Right renal cortex interstitium (tissue), 3 donors: ENCODE measurements around the gene COL6A6. TPM values are rescaled to one million over a fixed set of nuclear protein-coding genes. Genes with fewer than 3 reads are reported as not detected.

Experiments used
- DNase-seq, 3 donors: peaks; one replicate each; pipeline ENCODE4 v3.0.0-alpha.2; 2013; ENCODE audit warnings: low read depth in 3 of 3, low spot score in 2 of 3
- polyA plus RNA-seq, 3 donors: library from polyadenylated mRNA; unstranded; fragments of 120-200 nt; gene quantifications; one replicate each; pipeline ENCODE4 v1.2.1, GENCODE V29; 2013; ENCODE audit not compliant: insufficient read length in 3 of 3

COL6A6 gene, protein sequence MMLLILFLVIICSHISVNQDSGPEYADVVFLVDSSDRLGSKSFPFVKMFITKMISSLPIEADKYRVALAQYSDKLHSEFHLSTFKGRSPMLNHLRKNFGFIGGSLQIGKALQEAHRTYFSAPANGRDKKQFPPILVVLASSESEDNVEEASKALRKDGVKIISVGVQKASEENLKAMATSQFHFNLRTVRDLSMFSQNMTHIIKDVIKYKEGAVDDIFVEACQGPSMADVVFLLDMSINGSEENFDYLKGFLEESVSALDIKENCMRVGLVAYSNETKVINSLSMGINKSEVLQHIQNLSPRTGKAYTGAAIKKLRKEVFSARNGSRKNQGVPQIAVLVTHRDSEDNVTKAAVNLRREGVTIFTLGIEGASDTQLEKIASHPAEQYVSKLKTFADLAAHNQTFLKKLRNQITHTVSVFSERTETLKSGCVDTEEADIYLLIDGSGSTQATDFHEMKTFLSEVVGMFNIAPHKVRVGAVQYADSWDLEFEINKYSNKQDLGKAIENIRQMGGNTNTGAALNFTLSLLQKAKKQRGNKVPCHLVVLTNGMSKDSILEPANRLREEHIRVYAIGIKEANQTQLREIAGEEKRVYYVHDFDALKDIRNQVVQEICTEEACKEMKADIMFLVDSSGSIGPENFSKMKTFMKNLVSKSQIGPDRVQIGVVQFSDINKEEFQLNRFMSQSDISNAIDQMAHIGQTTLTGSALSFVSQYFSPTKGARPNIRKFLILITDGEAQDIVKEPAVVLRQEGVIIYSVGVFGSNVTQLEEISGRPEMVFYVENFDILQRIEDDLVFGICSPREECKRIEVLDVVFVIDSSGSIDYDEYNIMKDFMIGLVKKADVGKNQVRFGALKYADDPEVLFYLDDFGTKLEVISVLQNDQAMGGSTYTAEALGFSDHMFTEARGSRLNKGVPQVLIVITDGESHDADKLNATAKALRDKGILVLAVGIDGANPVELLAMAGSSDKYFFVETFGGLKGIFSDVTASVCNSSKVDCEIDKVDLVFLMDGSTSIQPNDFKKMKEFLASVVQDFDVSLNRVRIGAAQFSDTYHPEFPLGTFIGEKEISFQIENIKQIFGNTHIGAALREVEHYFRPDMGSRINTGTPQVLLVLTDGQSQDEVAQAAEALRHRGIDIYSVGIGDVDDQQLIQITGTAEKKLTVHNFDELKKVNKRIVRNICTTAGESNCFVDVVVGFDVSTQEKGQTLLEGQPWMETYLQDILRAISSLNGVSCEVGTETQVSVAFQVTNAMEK (N-terminal part only)
- 1 to 10 TPM in 2 of 3 donors, under 1 TPM in 1; 0.71 to 1.8 (median 1.6) TPM for polyA plus RNA-seq

DNA sequence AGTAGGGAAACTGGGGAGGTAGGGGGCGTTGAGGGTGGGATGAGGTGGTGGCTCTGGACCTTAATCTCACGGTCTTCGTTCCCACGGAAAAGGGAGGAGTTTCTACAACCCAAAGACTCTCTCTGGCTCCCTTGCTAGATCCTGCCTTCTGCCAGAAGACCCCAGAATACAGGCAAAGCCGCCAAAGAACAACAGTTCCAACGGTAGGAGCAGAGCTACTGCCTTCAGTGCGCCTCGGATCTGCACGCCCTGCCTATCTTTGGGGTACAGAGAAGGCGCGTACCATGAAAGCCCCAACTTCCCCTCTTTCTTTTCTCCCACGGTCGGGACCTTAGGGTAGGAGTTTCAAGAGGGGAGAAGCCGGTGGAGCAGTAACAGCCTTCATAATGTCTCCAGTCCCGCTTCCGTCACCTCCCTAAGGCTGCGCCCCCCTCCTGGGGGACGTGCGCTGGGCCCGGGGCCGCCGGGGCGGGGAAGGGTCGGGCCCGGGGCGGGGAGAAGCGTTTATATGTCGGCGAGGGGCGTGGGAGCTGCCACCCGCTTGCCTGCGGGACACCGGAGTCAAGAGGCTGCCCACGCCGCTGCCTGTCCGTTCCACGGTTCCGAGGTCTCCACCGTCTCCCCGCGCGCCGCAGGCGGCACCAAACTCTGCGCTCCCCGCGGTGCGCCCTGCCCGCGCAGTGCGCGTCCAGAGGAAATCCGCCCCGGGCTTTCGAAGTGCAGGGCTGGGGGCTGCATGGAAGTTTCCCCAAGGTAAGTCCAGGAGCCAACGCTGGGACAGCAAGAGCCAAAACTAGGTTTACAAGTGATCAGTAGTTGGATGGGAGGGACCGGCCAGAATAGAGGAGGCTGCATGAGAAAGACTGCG is at the start of gene COL6A6:
COL6A6 (plus strand) TSS at position 533 of the 868 bp plus-strand sequence. CDS start 43,188 bp downstream, outside the sequence.
- no peak for DNase-seq

DNA sequence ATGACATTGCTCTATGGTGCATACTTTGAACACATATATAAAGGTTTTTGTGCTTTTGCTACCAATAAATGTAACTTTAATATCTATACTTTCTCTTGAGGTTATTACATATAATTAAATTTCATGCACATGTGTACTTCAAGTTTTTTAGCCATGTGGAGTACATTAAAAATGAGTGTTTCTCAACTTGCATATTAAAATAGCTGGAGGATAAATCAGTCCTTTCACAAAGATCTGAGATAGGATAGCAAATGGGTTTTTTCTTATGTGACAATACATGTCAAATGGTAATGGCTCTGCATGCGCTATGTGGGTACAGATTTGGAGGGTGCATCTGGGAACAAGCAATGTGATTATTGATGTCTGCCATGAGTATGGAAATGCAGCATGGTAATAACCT is 48.7 kb upstream of the COL6A6 start:
- no peak for DNase-seq

DNA sequence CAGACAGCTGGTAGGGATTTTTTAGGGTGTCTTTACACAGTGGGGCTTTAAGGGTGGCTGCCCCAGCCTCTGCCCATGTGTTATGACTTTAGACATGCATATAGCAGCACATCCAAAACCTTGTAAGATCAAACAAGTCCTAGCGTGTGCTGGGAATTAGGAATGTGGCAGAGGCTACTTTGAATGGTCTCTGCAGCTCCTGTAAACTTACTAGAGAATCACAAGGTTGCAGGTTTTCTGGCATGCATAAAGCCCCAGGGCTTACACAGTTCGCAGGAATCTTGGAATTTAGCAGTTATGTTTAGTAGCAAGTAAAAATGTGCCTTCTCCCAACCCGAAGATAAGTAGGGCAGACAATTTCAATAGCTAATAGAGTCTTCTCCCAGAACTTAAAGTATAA is 46.9 kb upstream of the COL6A6 start:
- DNase-seq: no peak

DNA sequence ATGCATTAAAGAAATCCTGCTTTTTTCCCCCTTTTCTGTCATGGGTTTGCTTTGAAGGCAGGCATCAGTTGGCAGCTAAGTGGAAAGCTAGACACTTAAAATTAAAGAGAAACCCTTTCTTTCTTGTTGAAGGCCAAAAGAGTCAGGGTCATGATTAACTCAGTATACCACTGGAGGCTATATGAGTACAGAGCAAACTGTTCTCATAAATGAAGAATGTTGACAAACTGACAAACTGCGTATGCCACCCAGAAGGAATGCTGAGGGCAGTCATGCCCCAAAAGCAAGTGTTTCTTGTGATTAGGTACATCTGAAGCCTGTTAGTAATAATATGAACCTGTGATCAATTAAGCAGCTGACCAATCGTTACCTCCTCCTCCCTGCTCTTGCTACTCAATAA is 43.6 kb upstream of the COL6A6 start:
- DNase-seq: no peak

DNA sequence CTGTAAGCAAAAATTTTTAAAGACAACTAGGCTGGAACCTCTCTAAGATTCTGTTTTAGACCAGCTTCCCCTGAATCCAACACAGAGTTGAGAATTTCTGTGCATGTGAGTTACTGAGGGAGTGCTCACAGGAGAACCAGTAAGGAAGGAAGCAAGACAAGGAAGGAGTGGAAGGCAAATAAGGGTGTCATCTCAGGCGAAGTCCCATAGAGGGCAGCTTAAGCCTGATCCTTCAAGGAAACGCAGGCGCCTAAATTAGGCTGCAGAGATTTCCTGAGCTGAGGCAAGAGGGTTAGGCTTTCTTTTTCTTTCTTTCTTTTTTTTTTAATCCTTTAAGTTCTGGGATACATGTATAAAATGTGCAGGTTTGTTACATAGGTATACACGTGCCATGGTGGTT is 36.2 kb upstream of the COL6A6 start:
- DNase-seq: peak; percentile 13 to 36 (median 23)

DNA sequence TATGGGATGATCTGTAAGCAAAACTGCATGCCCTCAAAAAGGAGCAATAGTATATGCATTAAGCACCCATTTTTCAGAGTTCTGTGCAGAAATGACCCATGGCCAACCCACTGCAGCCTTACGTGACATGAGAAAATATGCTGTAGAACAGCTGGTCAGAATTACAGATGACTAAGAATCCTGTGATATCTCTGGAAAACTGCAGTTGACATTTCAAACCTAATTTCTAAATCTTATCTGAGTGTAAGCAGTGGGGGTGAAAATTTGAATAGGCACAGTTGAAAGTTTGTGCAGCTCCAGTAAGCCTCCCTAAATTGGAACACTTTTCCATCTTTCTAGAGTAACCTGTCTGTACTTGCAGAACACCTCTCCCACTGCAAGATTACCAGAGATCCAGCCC is 28.7 kb upstream of the COL6A6 start:
- no peak for DNase-seq

DNA sequence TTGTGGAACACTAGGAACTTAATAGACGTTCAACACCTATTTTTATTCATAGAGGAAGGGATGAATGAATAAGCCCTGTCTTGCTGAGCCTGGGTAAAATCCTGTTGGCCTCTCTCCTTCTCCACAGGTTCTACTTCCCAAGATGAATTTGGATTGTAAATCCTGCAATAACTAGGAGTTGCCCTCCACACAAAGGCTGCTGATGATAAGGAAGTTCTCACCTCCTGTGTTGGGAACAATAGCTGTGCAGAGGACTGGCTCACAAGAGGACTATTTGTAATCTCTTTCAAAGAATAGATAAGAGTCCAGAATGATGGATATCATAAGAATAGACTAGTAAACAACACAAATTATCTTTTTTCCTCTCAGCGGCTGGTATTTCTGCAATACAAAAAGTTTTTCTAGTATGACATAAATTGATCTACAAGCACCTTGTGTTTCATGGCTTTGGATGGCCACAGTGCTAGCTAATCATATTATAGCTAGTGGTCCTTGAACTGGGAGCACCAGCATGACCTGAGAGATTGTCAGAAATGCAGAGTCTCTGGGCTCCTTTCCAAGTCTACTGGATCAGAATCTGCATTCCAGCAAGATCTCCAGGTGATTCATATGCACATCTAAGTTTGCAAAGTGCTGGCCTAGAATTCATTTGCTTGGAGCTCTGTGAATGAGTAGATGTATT is 28.1 kb upstream of the COL6A6 start:
- DNase-seq: no peak

DNA sequence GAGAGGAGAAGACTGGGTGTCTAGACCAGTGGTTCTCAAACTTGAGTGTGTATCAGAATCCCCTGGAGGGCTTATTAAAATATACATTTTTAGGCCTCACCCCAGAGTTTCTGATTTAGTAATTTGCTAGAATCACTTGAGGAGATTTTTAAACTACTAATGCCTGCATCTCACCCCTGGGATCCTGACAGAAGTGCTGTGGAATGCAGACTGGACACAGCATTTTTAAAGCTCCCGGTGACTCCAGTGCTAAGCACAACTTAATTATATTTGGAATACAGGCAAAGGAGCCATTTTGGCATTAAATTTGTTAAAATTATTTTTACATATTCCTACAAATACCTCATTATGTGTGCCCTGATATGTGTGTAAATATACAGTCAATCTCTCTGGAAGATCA is 26.7 kb upstream of the COL6A6 start:
- no peak for DNase-seq

DNA sequence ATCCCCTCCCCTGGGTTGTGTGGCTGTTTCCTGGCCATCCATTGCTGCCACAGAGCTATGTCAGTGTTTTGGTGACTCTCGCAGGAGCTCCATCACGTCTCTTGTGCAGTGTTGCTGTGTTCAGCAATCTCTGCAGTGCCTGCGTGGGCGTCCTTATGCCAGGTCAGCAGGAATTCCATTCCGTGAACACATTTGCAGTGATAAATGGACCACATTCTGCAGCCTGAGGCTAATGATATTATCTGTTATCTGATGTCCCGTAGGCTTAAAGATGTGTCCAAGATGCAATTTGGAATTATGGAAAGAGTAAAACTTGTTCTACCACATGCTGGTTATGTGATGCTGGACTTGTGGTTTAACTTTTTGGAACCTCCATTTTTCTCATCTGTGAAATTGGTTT is 25.5 kb upstream of the COL6A6 start:
- no peak for DNase-seq

DNA sequence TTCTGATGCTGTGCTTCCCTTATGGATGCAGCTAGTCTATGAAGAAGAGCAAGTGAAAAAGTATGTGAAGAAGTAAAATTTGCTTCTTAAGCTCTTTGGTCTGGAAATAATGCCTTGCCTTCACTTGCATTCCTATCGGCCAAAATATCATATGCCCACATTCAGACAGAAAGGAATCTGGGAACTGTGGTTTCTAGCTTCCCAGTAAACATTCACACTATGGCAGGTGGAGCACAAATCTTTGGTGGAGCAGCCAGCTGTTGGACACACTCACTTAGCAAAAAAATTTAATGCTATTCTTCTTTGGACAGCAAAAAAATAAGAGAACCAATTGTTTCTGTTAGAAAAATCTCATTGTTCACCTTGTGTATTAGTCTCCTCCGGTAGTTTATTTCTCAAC is 12.3 kb upstream of the COL6A6 start:
- DNase-seq: no peak

DNA sequence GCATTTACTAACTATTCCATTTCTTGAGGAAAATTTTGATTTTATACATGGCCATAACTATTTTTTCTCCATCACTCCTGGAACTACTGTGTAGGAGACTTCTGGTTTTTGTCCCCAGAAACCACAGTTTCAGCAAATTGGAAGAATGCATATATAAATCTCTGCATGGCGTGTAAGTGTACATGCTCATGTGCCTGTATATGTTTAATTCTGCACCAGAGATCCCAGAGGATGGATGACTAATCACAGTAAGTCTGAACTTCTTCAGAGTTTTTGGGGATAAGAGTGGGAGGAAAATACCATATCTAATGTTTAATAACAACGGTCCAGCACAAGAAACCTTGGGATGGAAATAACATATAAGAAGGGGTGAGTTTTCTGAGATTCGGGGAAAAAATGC is 10.9 kb upstream of the COL6A6 start:
- no peak for DNase-seq

DNA sequence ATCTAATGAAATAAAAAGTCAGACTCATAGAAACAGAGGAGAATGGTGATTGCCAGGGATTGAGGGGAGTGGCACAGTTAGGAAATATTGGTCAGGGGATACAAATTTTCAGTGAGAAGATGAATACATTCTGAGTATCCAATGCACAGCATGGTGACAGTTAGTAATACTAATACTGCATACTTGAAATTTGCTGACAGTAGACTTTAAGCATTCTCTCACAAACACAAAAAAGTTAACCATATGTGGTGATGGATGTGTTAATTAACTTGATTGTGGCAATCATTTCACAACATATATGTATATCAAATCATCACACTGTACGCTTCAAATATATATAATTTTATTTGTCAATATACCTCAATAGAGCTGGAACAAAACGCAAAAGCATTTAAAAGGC is 9.2 kb upstream of the COL6A6 start:
- DNase-seq: no peak

DNA sequence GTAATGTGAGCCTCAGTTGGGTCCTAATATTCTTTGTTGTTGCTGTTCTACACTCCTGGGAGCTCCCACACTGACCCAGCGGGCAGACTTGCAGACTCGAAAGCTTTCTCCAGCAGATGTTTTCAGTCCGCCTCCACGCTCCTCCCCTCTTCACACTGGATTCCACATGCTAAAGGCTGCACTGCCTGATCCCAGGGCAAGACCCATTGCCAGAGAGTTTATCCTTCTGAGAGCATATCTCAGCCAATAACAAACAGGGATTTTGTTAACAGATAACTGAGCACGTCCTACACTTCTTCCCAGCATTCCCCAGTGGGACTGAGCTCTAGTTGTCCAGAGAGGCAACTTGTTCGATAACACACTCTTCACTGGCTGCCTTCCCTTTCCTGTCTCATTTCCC is 8.0 kb upstream of the COL6A6 start:
- DNase-seq: peak in 1 of 3 donors; percentile 25

DNA sequence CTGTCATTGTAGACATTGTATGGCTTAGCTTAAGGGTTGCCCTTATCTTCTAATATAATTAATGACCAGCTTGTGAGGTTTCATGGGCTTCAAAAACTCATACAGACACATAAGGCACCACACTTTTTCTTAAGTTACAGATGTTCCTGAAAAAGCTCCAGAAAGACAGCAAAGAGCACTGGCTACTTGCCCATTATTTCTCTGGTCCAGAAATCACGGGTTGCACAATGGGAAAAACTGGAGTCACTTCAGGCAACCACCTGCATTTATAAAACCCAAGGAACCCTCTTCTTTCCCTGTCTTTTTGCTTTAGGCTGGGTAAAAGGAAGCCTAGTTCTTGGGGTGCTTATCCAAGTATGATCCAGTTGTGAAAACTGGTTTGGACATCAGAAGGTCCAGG is 2.3 kb upstream of the COL6A6 start:
- no peak for DNase-seq

DNA sequence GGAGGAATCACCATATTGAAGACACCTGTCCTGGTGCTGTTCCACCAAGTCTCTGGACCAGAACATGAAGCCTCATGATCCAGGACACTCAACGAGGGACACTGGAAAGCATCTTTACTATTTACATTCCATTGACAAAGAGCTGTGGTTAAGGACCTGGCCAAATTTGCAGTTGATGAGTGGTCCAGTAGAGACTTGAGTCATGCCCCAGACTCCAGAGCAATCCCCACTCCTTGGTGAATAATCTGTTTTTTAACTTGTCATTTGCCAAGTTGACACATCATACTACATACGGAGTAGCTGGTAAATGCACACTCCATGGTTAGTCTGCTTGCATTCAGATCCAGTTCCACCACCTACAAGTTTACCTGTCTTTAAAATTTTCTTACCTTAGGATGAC is 1.2 kb upstream of the COL6A6 start:
- DNase-seq: no peak

DNA sequence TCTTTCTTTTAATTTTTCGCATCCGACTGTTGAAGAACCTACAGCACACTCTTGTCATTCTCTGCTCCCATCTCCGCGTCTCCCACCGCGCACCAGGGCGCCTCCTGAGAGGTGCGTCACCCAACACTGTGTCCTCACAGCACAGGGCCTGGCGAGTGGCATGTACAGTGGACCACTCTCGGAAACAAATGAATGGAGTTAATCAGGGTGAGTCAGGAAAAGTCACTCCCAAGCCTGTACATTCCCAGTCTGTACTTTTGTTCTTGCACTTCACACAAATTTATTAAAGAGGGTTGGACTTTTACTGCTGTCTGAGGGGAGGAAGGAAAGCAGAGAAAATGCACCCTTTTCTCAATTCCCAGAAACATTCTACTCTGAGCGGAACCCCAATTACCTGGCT is 625 bp downstream of the COL6A6 start:
- no peak for DNase-seq

DNA sequence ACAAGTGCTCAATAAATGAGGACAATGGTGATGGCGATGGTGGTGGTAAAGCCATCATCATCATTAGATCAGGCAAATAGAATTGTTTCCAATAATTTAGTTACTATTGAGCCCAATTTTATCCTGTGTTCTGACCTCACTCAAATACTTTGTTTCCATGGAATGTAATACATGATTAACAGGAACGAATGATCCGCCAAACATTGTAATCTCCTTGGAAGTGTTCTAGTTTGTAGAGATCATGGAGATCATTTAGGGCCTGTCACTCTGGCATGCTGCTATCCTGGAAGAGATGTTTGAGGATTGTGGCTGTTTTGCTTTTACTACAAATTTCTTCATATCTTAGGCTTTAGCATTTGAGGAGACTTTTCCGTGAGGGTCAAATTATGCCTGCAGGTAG is 2.8 kb downstream of the COL6A6 start:
- no peak for DNase-seq

DNA sequence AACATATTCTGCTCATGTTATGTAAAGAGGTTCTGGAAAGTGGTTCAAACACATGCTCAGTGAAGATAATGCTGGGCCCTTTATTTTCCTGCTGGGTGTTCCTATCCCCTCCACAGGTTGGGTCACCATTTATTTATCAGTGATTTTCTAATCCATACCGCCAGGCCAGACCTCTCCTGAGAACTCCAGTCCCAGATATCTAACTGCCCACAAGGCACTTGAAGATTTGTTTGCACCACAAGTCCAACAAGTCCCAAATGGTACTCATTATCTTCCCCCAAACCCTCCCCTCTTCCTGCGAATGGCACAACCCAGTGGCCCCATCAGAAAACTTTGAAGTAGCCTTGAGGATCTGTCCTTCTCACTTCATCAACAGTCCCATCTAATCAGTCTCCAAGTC is 5.4 kb downstream of the COL6A6 start:
- no peak for DNase-seq

DNA sequence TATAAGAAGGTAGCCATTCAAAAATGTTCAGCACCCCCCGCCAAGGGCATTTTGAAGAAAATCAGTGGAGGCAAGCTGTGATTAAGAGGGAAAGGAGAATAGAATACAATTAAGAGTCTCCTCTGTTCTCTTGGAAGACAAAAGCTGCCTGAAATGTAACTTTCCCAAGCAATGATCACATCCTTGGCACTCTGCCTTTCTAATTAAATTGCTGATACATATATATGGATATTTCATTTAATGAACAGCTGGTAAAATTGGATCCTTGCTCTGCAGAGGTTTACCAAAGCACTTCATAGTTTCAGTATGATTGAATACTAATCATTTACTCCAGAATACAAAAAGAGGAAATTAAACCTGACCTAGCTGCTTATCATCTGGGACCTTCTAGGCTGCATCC is 10.4 kb downstream of the COL6A6 start:
- no peak for DNase-seq

DNA sequence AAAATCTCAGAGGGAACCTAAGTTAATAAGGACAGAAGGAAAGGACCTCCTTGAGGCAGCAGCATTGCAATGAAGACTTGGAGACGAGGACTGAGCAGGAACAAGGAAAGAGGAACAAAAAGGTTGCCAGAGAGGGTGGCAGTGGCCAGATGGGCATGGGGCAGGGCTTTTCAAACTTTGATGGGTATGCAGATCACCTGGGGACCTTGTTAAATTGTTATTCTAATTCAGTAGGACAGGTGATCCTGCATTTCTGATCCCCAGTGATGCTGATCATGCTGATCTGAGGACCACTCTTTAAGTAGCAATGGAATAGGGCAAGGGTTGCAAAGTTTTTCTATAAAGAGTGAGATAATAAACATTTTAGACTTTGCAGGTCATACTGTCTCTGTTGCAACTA is 11.1 kb downstream of the COL6A6 start:
- DNase-seq: no peak
